GM23338 (cell line): ENCODE measurements around the gene SLC29A1.

Experiments
- EZH2 ChIP-seq: fragments of 200-600 bp; sonication (generic); IDR thresholded peaks from one replicate; pipeline ENCODE4 v1.8.0; 2017; ENCODE audit warnings: antibody characterized with exemption, mild to moderate bottlenecking, low read depth; ENCODE audit not compliant: unreplicated experiment
- EZH2phosphoT487 ChIP-seq: fragments of 200-600 bp; sonication (generic); IDR thresholded peaks from one replicate; pipeline ENCODE4 v1.8.1; 2018; ENCODE audit warnings: antibody characterized with exemption; ENCODE audit not compliant: unreplicated experiment
- POLR2AphosphoS5 ChIP-seq: IDR thresholded peaks from 2 replicates; pipeline ENCODE4 v1.6.1; 2016; ENCODE audit warnings: antibody characterized with exemption, low read depth
- STAT1 ChIP-seq: IDR thresholded peaks from one replicate; pipeline ENCODE4 v1.6.1; 2016; ENCODE audit warnings: antibody characterized with exemption; ENCODE audit not compliant: unreplicated experiment
- ZNF114 ChIP-seq: fragments of 250-450 bp; sonication (Bioruptor Pico); IDR thresholded peaks from 2 replicates; pipeline ENCODE4 v1.5.0; 2020; ENCODE audit warnings: mild to moderate bottlenecking, moderate library complexity
- TF ChIP-seq, protein P1 (sequence below), 2 experiments: fragments of 200-600 bp in 1 of 2; sonication (generic) in 1 of 2; conservative IDR thresholded peaks; 2 replicates each; pipeline versions ENCODE4 v1.5.1 to v1.6.1; 2016 to 2017; ENCODE audit warnings: antibody characterized with exemption in 2 of 2, low read depth in 2 of 2, mild to moderate bottlenecking in 2 of 2, moderate library complexity in 1 of 2
- TF ChIP-seq, protein P2 (sequence below): fragments of 250-450 bp; sonication (Bioruptor Pico); IDR thresholded peaks from 2 replicates; pipeline ENCODE4 v1.5.0; 2020; ENCODE audit warnings: mild to moderate bottlenecking, moderate library complexity
- TF ChIP-seq, protein P3 (sequence below): IDR thresholded peaks from one replicate; pipeline ENCODE4 v1.6.1; 2018; ENCODE audit warnings: antibody characterized with exemption; ENCODE audit not compliant: unreplicated experiment

GRCh38 chr6:44273617-44274016 is 50.2 kb downstream of the SLC29A1 start:
- no peak for TF ChIP-seq EZH2phosphoT487
- TF ChIP-seq EZH2: no peak
- TF ChIP-seq, protein P1, sequence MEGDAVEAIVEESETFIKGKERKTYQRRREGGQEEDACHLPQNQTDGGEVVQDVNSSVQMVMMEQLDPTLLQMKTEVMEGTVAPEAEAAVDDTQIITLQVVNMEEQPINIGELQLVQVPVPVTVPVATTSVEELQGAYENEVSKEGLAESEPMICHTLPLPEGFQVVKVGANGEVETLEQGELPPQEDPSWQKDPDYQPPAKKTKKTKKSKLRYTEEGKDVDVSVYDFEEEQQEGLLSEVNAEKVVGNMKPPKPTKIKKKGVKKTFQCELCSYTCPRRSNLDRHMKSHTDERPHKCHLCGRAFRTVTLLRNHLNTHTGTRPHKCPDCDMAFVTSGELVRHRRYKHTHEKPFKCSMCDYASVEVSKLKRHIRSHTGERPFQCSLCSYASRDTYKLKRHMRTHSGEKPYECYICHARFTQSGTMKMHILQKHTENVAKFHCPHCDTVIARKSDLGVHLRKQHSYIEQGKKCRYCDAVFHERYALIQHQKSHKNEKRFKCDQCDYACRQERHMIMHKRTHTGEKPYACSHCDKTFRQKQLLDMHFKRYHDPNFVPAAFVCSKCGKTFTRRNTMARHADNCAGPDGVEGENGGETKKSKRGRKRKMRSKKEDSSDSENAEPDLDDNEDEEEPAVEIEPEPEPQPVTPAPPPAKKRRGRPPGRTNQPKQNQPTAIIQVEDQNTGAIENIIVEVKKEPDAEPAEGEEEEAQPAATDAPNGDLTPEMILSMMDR (conservative IDR thresholded peaks at IDR 0.05; ENCODE audit: low read depth in 2 of 2): no peak
- TF ChIP-seq ZNF114 (CRISPR knock-in tag): no peak
- TF ChIP-seq, protein P2, sequence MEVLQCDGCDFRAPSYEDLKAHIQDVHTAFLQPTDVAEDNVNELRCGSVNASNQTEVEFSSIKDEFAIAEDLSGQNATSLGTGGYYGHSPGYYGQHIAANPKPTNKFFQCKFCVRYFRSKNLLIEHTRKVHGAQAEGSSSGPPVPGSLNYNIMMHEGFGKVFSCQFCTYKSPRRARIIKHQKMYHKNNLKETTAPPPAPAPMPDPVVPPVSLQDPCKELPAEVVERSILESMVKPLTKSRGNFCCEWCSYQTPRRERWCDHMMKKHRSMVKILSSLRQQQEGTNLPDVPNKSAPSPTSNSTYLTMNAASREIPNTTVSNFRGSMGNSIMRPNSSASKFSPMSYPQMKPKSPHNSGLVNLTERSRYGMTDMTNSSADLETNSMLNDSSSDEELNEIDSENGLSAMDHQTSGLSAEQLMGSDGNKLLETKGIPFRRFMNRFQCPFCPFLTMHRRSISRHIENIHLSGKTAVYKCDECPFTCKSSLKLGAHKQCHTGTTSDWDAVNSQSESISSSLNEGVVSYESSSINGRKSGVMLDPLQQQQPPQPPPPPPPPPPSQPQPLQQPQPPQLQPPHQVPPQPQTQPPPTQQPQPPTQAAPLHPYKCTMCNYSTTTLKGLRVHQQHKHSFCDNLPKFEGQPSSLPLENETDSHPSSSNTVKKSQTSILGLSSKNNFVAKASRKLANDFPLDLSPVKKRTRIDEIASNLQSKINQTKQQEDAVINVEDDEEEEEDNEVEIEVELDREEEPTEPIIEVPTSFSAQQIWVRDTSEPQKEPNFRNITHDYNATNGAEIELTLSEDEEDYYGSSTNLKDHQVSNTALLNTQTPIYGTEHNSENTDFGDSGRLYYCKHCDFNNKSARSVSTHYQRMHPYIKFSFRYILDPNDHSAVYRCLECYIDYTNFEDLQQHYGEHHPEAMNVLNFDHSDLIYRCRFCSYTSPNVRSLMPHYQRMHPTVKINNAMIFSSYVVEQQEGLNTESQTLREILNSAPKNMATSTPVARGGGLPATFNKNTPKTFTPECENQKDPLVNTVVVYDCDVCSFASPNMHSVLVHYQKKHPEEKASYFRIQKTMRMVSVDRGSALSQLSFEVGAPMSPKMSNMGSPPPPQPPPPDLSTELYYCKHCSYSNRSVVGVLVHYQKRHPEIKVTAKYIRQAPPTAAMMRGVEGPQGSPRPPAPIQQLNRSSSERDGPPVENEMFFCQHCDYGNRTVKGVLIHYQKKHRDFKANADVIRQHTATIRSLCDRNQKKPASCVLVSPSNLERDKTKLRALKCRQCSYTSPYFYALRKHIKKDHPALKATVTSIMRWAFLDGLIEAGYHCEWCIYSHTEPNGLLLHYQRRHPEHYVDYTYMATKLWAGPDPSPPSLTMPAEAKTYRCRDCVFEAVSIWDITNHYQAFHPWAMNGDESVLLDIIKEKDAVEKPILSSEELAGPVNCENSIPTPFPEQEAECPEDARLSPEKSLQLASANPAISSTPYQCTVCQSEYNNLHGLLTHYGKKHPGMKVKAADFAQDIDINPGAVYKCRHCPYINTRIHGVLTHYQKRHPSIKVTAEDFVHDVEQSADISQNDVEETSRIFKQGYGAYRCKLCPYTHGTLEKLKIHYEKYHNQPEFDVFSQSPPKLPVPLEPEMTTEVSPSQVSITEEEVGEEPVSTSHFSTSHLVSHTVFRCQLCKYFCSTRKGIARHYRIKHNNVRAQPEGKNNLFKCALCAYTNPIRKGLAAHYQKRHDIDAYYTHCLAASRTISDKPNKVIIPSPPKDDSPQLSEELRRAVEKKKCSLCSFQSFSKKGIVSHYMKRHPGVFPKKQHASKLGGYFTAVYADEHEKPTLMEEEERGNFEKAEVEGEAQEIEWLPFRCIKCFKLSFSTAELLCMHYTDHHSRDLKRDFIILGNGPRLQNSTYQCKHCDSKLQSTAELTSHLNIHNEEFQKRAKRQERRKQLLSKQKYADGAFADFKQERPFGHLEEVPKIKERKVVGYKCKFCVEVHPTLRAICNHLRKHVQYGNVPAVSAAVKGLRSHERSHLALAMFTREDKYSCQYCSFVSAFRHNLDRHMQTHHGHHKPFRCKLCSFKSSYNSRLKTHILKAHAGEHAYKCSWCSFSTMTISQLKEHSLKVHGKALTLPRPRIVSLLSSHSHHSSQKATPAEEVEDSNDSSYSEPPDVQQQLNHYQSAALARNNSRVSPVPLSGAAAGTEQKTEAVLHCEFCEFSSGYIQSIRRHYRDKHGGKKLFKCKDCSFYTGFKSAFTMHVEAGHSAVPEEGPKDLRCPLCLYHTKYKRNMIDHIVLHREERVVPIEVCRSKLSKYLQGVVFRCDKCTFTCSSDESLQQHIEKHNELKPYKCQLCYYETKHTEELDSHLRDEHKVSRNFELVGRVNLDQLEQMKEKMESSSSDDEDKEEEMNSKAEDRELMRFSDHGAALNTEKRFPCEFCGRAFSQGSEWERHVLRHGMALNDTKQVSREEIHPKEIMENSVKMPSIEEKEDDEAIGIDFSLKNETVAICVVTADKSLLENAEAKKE (CRISPR knock-in tag): no peak
- TF ChIP-seq POLR2AphosphoS5: no peak
- TF ChIP-seq, protein P3, sequence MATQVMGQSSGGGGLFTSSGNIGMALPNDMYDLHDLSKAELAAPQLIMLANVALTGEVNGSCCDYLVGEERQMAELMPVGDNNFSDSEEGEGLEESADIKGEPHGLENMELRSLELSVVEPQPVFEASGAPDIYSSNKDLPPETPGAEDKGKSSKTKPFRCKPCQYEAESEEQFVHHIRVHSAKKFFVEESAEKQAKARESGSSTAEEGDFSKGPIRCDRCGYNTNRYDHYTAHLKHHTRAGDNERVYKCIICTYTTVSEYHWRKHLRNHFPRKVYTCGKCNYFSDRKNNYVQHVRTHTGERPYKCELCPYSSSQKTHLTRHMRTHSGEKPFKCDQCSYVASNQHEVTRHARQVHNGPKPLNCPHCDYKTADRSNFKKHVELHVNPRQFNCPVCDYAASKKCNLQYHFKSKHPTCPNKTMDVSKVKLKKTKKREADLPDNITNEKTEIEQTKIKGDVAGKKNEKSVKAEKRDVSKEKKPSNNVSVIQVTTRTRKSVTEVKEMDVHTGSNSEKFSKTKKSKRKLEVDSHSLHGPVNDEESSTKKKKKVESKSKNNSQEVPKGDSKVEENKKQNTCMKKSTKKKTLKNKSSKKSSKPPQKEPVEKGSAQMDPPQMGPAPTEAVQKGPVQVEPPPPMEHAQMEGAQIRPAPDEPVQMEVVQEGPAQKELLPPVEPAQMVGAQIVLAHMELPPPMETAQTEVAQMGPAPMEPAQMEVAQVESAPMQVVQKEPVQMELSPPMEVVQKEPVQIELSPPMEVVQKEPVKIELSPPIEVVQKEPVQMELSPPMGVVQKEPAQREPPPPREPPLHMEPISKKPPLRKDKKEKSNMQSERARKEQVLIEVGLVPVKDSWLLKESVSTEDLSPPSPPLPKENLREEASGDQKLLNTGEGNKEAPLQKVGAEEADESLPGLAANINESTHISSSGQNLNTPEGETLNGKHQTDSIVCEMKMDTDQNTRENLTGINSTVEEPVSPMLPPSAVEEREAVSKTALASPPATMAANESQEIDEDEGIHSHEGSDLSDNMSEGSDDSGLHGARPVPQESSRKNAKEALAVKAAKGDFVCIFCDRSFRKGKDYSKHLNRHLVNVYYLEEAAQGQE: no peak
- TF ChIP-seq STAT1: no peak
